HCT116 (cell line): ENCODE results near the gene ERFE. TPM values are rescaled to one million over a fixed set of nuclear protein-coding genes. Genes with fewer than 3 reads are reported as not detected.

ENCODE experiments used
- ATAC-seq: fragments of 200-7000 bp; cut with Tn5 transposase; 2 replicates; pipeline ENCODE4 v1.9.1; 2020; ENCODE audit warnings: mild to moderate bottlenecking, moderate library complexity
- BruUV-seq: library from RNA; stranded (reverse); fragments of 400-500 nt; replicated peaks from 2 replicates; lab custom pipeline; 2021; lab: Mats Ljungman, UMichigan
- CTCF ChIA-PET: fragments of 300-600 bp; sonication (Branson Sonifier 250); formaldehyde crosslinking; loops from one replicate; lab custom pipeline; 2021; ENCODE audit warnings: antibody characterized with exemption; lab: Charles Lee
- POLR2A ChIA-PET: fragments of 300-600, 350-600 bp; sonication (Branson Sonifier 250); formaldehyde crosslinking; loops from one replicate; lab custom pipeline; 2021; ENCODE audit warnings: antibody characterized with exemption; lab: Charles Lee
- RAD21 ChIA-PET, 2 experiments: fragments of 300-600 bp; sonication (Branson Sonifier 250); formaldehyde crosslinking; loops; one replicate each; lab custom pipeline; 2023; ENCODE audit warnings: low total read pairs in 2 of 2; ENCODE audit not compliant: uncharacterized antibody in 2 of 2, unreplicated experiment in 2 of 2, low non-redundant PET in 1 of 2; lab: Charles Lee
- DNase-seq: peaks from one replicate; pipeline ENCODE4 v3.0.0-alpha.2; 2010; ENCODE audit warnings: low read depth, low spot score
- H2AFZ ChIP-seq: fragments of 200-600 bp; shearing (Covaris generic), sonication (generic); 2 replicates; pipeline ENCODE4 v1.6.1; 2017; ENCODE audit warnings: low read depth, mixed run types, mixed read lengths, antibody characterized with exemption, low read length; ENCODE audit not compliant: poor library complexity, severe bottlenecking
- H3K27ac ChIP-seq: 2 replicates; pipeline ENCODE4 v1.5.1; 2012; ENCODE audit warnings: low read depth, low read length
- H3K27me3 ChIP-seq: fragments of 200-600 bp; sonication (generic); 2 replicates; pipeline ENCODE4 v1.6.1; 2016; ENCODE audit warnings: mixed run types, low read length, mixed read lengths; ENCODE audit not compliant: insufficient read depth
- H3K36me3 ChIP-seq, 2 experiments: fragments of 200-500 bp in 1 of 2; fragments of 200-600 bp in 1 of 2; sonication (Bioruptor generic) in 1 of 2; sonication (generic) in 1 of 2; 2 replicates each; pipeline versions ENCODE4 v1.5.1 to v1.6.1; 2014 to 2016; ENCODE audit warnings: low read length in 2 of 2, inconsistent platforms in 1 of 2, mixed read lengths in 1 of 2, mixed run types in 1 of 2; ENCODE audit not compliant: insufficient read depth in 2 of 2, control insufficient read depth in 1 of 2
- H3K4me1 ChIP-seq, 2 experiments: fragments of 200-600 bp in 1 of 2; sonication (generic) in 1 of 2; 2 replicates each; pipeline versions ENCODE4 v1.5.1 to v1.6.1; 2012 to 2017; ENCODE audit warnings: low read length in 2 of 2, inconsistent platforms in 1 of 2, mild to moderate bottlenecking in 1 of 2, mixed read lengths in 1 of 2, mixed run types in 1 of 2, moderate library complexity in 1 of 2; ENCODE audit not compliant: insufficient read depth in 2 of 2, control insufficient read depth in 1 of 2
- H3K4me2 ChIP-seq: fragments of 200-600 bp; sonication (generic); 2 replicates; pipeline ENCODE4 v1.6.1; 2017; ENCODE audit warnings: mixed run types, low read length, mixed read lengths
- H3K4me3 ChIP-seq, 2 experiments: fragments of 200-600 bp in 1 of 2; sonication (generic) in 1 of 2; replicated peaks in 1 of 2; 2 replicates each; pipeline ENCODE4 v1.5.1; 2011 to 2016; ENCODE audit warnings: low read length in 2 of 2, control low read depth in 1 of 2, low read depth in 1 of 2, mild to moderate bottlenecking in 1 of 2, mixed read lengths in 1 of 2, mixed run types in 1 of 2
- H3K79me2 ChIP-seq: fragments of 200-600 bp; sonication (generic); 2 replicates; pipeline ENCODE4 v1.6.1; 2017; ENCODE audit warnings: mild to moderate bottlenecking, mixed run types, low read length, moderate library complexity, mixed read lengths; ENCODE audit not compliant: insufficient read depth
- H3K9ac ChIP-seq: fragments of 200-600 bp; sonication (generic); 2 replicates; pipeline ENCODE4 v1.6.1; 2016; ENCODE audit warnings: low read length, mixed read lengths
- H3K9me2 ChIP-seq: fragments of 200-600 bp; sonication (generic), shearing (Covaris generic); 2 replicates; pipeline ENCODE4 v1.6.1; 2017; ENCODE audit warnings: mixed run types, mild to moderate bottlenecking, moderate library complexity; ENCODE audit not compliant: insufficient read depth
- H3K9me3 ChIP-seq, 2 experiments: fragments of 200-500 bp in 1 of 2; fragments of 200-600 bp in 1 of 2; sonication (Bioruptor generic) in 1 of 2; sonication (generic) in 1 of 2; 2 replicates each; pipeline ENCODE4 v1.6.1; 2014 to 2017; ENCODE audit warnings: low read length in 2 of 2, mixed read lengths in 2 of 2, inconsistent platforms in 1 of 2, low read depth in 1 of 2, mild to moderate bottlenecking in 1 of 2, mixed run types in 1 of 2, moderate library complexity in 1 of 2; ENCODE audit not compliant: control insufficient read depth in 1 of 2, insufficient read depth in 1 of 2
- H4K20me1 ChIP-seq: fragments of 200-600 bp; sonication (generic), shearing (Covaris generic); 2 replicates; pipeline ENCODE4 v1.6.1; 2017; ENCODE audit warnings: mixed run types, mild to moderate bottlenecking, moderate library complexity; ENCODE audit not compliant: insufficient read depth
- ATF3 ChIP-seq: IDR thresholded peaks from 2 replicates; pipeline ENCODE4 v1.6.1; 2012
- CBX3 ChIP-seq: IDR thresholded peaks from 2 replicates; pipeline ENCODE4 v1.6.1; 2012; ENCODE audit warnings: low read depth
- CEBPB ChIP-seq: IDR thresholded peaks from 2 replicates; pipeline ENCODE4 v1.6.1; 2012; ENCODE audit warnings: low read depth
- EGR1 ChIP-seq: IDR thresholded peaks from 2 replicates; pipeline ENCODE4 v1.6.1; 2012; ENCODE audit warnings: low read depth
- EZH2 ChIP-seq: fragments of 200-600 bp; sonication (generic); IDR thresholded peaks from 2 replicates; pipeline ENCODE4 v1.6.1; 2017; ENCODE audit warnings: antibody characterized with exemption, mixed run types
- EZH2phosphoT487 ChIP-seq: fragments of 200-600 bp; IDR thresholded peaks from 2 replicates; pipeline ENCODE4 v1.6.1; 2018; ENCODE audit warnings: antibody characterized with exemption, borderline replicate concordance
- JUND ChIP-seq: IDR thresholded peaks from 2 replicates; pipeline ENCODE4 v1.6.1; 2012
- POLR2A ChIP-seq: IDR thresholded peaks from 2 replicates; pipeline ENCODE4 v1.7.0; 2011; ENCODE audit warnings: borderline replicate concordance; ENCODE audit not compliant: insufficient read depth, insufficient read length; ENCODE audit errors: extremely low read depth
- POLR2AphosphoS5 ChIP-seq: IDR thresholded peaks from 2 replicates; pipeline ENCODE4 v1.6.1; 2011; ENCODE audit warnings: mild to moderate bottlenecking, low read depth, low read length, moderate library complexity
- REST ChIP-seq: IDR thresholded peaks from 2 replicates; pipeline ENCODE4 v1.6.1; 2012; ENCODE audit warnings: low read depth
- SP1 ChIP-seq: IDR thresholded peaks from 2 replicates; pipeline ENCODE4 v1.6.1; 2012; ENCODE audit warnings: low read depth
- YY1 ChIP-seq: IDR thresholded peaks from 2 replicates; pipeline ENCODE4 v1.6.1; 2011; ENCODE audit warnings: low read length, low read depth, moderate library complexity, mild to moderate bottlenecking; ENCODE audit not compliant: insufficient replicate concordance; ENCODE audit errors: extremely low read depth
- ZBTB33 ChIP-seq: IDR thresholded peaks from 2 replicates; pipeline ENCODE4 v1.6.1; 2011; ENCODE audit warnings: mild to moderate bottlenecking, low read length, moderate library complexity; ENCODE audit not compliant: insufficient replicate concordance; ENCODE audit errors: extremely low read depth
- ZFX ChIP-seq: fragments of 450-650 bp; IDR thresholded peaks from 2 replicates; pipeline ENCODE4 v1.6.1; 2017
- ZNF274 ChIP-seq: fragments of 200-500 bp; sonication (Bioruptor generic); IDR thresholded peaks from 2 replicates; pipeline ENCODE4 v1.6.1; 2014; ENCODE audit warnings: mild to moderate bottlenecking, low read depth, low read length, inconsistent platforms
- intact Hi-C: fragments of 100-400 bp; cut with micrococcal nuclease; formaldehyde crosslinking; loops from 2 replicates; pipeline ENCODE4 v1.10.0; 2022
- total RNA-seq: library from RNA; stranded (reverse); gene quantifications from one replicate; pipeline ENCODE4 v1.2.1, GENCODE V29; 2021; ENCODE audit not compliant: unreplicated experiment

ERFE gene
- total RNA-seq, 1 experiment from 2014 or later, result 17.3 TPM

- Histone ChIP-seq H3K79me2 (no peaks in the 10 kb centered on the region), H3K4me3 (no peak overlapping the region), H3K4me1 (peaks cover 39 to 71% of the 10 kb centered on the region in 2 experiments), H2AFZ (no peak overlapping the region)
- CTCF ChIA-PET, result no interaction called here
- intact Hi-C loops, result no loop called here
- no peak for TF ChIP-seq ZFX
- TF ChIP-seq, all 23 proteins: peak for 0
- Histone ChIP-seq H3K36me3 (no peaks in the 10 kb centered on the region), H3K9me3 (no peaks in the 10 kb centered on the region), H3K4me2 (peak overlapping the region; percentile 76), H3K27me3 (no peaks in the 10 kb centered on the region), H3K9ac (peak overlapping the region; percentile 24; the same call in 1 of the 2 replicates), H3K9me2 (no peaks in the 10 kb centered on the region), H3K27ac (no peak overlapping the region), H4K20me1 (no peaks in the 10 kb centered on the region)
- no peak for ATAC-seq
- BruUV-seq, result no TSS peak
- ChIA-PET POLR2A (no interaction called here), RAD21 (no interaction called here)
- DNase-seq, result no peak
Observed at GRCh38 chr2:238144262-238144661, 14.5 kb upstream of the ERFE start.

GRCh38 chr2:238145046-238145445 is 13.7 kb upstream of the ERFE start:
- ATAC-seq (no peak), DNase-seq (no peak)
- no peaks in the 10 kb centered on the region for H3K36me3 ChIP-seq
- intact Hi-C loops, result no loop called here
- H2AFZ ChIP-seq, result no peak overlapping the region
- CTCF ChIA-PET, result interaction anchor here (1.1 kb wide), 1 partner anchor 118 kb away, joined by 3 read pairs; no protein-coding TSS in a partner anchor
- H3K9me2 ChIP-seq, result no peaks in the 10 kb centered on the region
- no peak overlapping the region for H3K4me3 ChIP-seq
- POLR2A ChIA-PET, result no interaction called here
- H3K9me3 ChIP-seq, result no peaks in the 10 kb centered on the region
- H3K79me2 ChIP-seq, result no peaks in the 10 kb centered on the region
- no peaks in the 10 kb centered on the region for H3K27me3 ChIP-seq
- no peak overlapping the region for H3K9ac ChIP-seq
- peak overlapping the region; percentile 12; the same call in 1 of the 2 replicates for H3K27ac ChIP-seq
- no peak overlapping the region for H3K4me2 ChIP-seq
- H4K20me1 ChIP-seq, result no peaks in the 10 kb centered on the region
- RAD21 ChIA-PET, result no interaction called here
- H3K4me1 ChIP-seq, result peaks cover 33 to 63% of the 10 kb centered on the region in 2 experiments
- no TSS peak for BruUV-seq
- TF ChIP-seq EZH2phosphoT487 (no peak), YY1 (no peak), POLR2AphosphoS5 (no peak), ZNF274 (no peak), ZFX (no peak), REST (no peak), ATF3 (no peak), JUND (no peak), CBX3 (no peak), ZBTB33 (no peak), CEBPB (no peak), EGR1 (no peak), EZH2 (no peak), POLR2A (no peak), SP1 (no peak)
